Testis (tissue), 2 donors: ENCODE data around the gene SKP1.

Experiments used
- CTCF ChIP-seq, 3 experiments: fragments of 450-650 bp in 2 of 3; fragments of 200-600 bp in 1 of 3; sonication (generic) in 1 of 3; IDR thresholded peaks; one replicate each; pipeline ENCODE4 v1.5.1; 2016 to 2019; ENCODE audit warnings: antibody characterized with exemption in 3 of 3, mild to moderate bottlenecking in 2 of 3, moderate library complexity in 1 of 3
- POLR2A ChIP-seq: fragments of 450-650 bp; IDR thresholded peaks from one replicate; pipeline ENCODE4 v1.6.1; 2017; ENCODE audit warnings: antibody characterized with exemption, mild to moderate bottlenecking, moderate library complexity

GRCh38 chr5:134135091-134135655, 41.6 kb downstream of the SKP1 start:
- TF ChIP-seq POLR2A (no peak), CTCF (IDR thresholded peaks at IDR 0.05) (no peak)
